ENCODE data around the gene ID3.

Gene ID3

GRCh38 chr1:23561076-23561812 is 1.9 kb upstream of the ID3 start:
- TF ChIP-seq CTCF (IDR thresholded peaks at IDR 0.05) = no peak

DNA sequence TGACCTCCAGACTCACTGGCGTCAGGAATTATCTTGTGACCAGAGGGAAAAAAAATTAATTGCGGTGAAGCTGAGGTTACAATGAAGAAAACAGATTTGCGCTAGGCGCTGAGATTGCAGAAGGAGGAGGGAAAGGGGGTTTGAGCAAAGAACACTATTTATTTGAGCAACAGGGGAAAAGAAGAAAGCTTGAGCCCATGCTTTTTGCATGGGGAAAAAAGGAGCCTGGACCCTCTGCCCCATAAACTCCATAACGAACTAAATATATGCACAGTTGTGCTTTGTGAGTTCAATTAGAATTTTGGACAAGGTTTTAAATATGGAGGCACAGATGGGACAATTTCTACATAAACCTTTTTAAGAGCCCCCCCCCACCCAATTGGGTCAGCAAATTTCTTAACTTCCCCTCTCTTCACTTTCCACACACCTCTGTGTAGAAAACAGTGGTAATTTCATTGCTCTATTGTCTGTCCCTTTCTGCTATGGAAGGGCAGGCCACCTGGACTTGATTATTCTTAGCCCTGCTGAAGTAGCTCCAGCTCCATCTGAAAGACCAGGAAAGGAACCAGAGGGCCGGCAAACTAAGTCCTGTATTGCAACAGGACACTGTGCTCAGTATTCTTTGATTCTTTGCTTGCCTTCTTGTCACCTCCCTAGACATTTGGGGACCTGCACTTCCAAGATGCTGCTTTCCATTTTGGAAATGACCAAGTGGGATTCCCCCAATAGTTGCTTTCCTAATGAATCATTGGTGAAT is 862 bp upstream of the ID3 start:
- no peak for TF ChIP-seq CTCF (IDR thresholded peaks at IDR 0.05)

- no peak for TF ChIP-seq CTCF (IDR thresholded peaks at IDR 0.05)
These were observed 497 bp downstream of the ID3 start for GRCh38 chr1:23558872-23559135.

- no peak for TF ChIP-seq CTCF (IDR thresholded peaks at IDR 0.05)
These were observed 995 bp downstream of the ID3 start for GRCh38 chr1:23558140-23558871.

DNA sequence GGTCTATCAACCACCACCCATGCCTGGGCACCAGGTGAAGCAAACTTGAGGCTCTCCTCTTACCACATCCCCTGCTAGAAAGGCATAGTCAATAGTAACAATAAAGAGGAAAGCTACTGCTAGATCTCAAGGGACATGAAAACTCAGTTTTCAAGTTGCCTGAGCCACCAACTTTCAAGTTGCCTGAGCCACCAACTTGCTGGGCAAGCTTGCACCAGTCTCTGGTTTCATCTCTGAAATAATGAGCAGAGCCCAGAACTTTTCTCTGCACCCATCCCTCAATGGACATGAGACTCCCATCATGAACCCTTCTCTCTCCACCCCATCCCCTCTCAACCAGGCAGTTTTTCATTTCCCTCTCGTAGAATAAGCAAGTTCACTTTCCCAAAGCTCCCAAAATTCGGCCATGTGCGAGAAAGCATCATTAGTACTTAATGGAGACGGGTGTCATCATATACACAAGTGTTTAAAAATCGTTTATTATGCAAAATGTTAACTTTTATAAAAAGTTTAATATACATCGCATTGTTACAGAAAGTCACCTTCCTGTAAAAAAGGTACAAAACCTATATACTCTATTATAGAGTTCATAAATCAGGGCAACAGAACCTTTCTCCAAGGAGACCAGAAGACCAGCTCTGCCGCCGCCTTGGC is 1.7 kb downstream of the ID3 start:
- no peak for TF ChIP-seq CTCF (IDR thresholded peaks at IDR 0.05)

DNA sequence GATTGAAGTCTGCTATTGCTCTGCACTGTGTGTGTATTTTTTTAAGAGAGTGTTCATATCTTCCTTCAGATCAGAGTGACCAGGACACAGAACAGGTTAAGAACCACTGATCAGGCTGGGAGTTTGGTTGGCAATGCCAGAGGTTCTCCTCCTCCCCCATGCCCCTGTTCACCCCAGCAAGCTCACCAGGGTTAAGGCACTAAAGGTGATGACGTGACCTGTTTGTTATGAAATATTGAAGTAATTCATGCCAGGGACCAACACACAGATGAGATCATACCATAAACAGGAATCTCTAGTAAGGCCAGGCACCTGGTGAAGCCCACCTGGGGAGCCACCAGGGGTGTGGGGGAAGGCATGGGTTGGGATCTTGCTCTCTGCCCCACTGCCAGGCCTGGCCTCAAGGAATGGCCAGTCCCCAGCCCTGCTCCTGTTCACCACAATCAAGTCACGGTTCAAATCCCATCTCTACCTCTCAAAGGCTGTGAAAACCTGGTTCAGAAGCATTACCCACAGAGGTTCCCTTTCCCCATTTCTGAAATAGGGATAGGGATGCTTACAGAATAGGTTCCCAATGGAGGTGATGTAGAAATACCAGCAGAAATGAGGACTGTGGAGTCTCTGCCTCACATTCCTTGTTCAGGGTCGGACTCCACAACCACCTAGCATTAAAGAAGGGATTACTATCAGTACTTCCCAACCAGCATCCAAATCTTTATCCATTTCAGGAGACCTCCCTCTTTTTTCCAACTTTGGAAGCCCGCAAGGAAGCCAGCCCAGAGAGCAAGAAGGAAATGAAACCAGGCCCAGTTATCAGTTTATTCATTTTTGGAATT is 2.4 kb downstream of the ID3 start:
- TF ChIP-seq CTCF (IDR thresholded peaks at IDR 0.05) = no peak

Data from LNCAP (cell line).